H1 (cell line): ENCODE measurements around the gene CEP192. TPM values are rescaled to one million over a fixed set of nuclear protein-coding genes. Genes with fewer than 3 reads are reported as not detected.

ENCODE experiments used
- CTBP2 ChIP-seq: IDR thresholded peaks from 2 replicates; pipeline ENCODE4 v1.7.0; 2011; ENCODE audit warnings: borderline replicate concordance, mild to moderate bottlenecking, moderate library complexity, mixed read lengths, low read length; ENCODE audit not compliant: insufficient read depth, insufficient read length
- POU5F1 ChIP-seq: IDR thresholded peaks from 2 replicates; pipeline ENCODE4 v1.6.1; 2011; ENCODE audit warnings: low read depth, mild to moderate bottlenecking, low read length, moderate library complexity
- polyA plus RNA-seq, 7 experiments: library from polyadenylated mRNA; depleted of rRNA in 3 of 7; stranded (reverse) in 5 of 7; unstranded in 2 of 7; fragments of >200 nt in 5 of 7; fragments of 200-250 nt in 2 of 7; gene quantifications; 1 replicate in 5 of 7; 2 replicates in 1 of 7; 4 replicates in 1 of 7; pipeline versions ENCODE4 v1.2.1 to v1.2.3, GENCODE V29; 2011 to 2013; ENCODE audit warnings: missing spikeins in 2 of 7, mixed read lengths in 2 of 7
- total RNA-seq: library from RNA; stranded (reverse); fragmentation: NEBNext Ultra II Directional; extraction: Animal tissue kit (Norgen Biotek cat#: 25700); gene quantifications from 2 replicates; pipeline ENCODE4 v1.2.1, GENCODE V29; 2021

CEP192 gene
- total and polyA plus RNA-seq, 2 of the 8 experiments (the other 6 are each of a cell fraction or from before 2014, with no cell fraction given): 13.4 to 23.1 TPM

DNA sequence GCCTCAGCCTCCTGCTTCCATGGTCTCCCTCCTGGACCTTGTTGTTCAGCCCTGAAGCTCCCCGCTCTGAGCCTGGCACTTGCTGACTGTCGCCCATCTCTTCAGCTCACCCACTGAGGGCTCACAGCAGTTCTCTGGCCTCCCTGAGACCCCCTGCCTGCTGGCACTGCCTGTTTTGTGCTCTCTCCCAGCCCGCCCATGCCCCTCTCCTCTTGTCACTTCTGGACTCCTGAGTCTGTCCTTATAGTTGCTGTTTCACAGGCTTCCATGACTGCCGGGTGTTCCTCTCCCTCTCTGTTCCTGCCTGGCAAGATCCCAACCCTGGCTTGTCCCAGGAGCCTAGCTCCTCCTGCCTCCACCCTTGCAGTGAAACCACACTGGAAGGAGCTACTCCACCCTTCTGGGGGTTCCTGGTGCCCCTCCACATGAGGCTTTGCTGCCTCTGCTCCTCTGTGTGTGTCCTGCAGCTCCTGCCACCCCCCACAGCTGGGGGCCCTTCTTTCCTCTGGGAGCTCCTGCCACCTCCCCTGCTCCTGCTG, 110.6 kb downstream of the CEP192 start (continued):
- TF ChIP-seq CTBP2 (no peak), POU5F1 (no peak)
